Stimulated activated CD4-positive, alpha-beta T cell treated with anti-CD3 and anti-CD28 coated beads, Interleukin-1b, Interleukin-23, amount 100 ng/mL, for 4 hours (primary cell): Measurements from ENCODE around the gene HOXD8.

ENCODE experiments used
- DNase-seq, 2 donors: peaks; one replicate each; pipeline ENCODE4 v3.0.0-alpha.2; 2020; ENCODE audit warnings: low read depth in 2 of 2

The HOXD8 gene

DNA sequence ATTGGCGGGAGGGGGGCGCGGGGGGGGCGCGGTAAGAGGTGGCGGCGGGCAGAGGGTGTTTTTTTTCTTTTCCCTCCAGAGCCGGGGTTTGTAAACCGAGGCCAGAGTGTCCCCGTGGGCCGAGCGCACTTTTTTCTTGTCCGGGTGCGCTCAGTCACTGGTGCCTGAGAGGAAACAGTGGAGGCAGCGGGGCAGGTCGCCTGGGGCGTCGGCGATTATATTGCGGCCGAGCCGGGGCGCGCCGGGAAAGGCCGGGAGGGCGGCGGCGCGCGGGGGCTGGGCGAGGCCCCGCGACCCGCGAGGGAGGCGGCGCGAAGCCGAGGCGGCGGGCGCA lies 275 bp downstream of the HOXD8 start:
- no peak for DNase-seq

DNA sequence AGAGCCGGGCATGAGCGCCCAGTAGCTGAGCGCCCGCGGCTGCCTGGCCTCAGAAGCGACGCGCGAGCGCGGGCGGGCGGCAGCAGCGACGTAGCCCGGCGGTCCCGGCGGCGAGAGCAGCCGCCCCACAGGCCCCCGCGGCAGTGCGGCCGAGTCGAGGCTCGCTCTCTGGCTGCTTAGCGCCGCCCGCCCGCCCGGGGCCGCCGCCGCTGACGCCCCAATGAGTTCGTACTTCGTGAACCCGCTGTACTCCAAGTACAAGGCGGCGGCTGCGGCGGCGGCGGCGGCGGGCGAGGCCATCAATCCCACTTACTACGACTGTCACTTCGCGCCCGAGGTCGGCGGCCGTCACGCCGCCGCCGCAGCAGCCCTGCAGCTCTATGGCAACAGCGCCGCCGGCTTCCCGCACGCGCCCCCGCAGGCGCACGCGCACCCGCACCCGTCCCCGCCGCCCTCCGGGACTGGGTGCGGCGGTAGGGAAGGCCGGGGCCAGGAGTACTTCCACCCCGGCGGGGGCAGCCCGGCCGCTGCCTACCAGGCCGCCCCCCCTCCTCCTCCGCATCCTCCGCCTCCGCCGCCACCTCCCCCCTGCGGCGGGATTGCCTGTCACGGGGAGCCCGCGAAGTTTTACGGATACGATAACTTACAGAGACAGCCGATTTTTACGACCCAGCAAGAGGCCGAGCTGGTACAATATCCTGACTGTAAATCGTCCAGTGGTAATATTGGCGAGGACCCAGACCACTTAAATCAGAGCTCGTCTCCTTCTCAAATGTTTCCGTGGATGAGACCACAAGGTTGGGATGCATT lies 847 bp downstream of the HOXD8 start:
- DNase-seq, result no peak

DNA sequence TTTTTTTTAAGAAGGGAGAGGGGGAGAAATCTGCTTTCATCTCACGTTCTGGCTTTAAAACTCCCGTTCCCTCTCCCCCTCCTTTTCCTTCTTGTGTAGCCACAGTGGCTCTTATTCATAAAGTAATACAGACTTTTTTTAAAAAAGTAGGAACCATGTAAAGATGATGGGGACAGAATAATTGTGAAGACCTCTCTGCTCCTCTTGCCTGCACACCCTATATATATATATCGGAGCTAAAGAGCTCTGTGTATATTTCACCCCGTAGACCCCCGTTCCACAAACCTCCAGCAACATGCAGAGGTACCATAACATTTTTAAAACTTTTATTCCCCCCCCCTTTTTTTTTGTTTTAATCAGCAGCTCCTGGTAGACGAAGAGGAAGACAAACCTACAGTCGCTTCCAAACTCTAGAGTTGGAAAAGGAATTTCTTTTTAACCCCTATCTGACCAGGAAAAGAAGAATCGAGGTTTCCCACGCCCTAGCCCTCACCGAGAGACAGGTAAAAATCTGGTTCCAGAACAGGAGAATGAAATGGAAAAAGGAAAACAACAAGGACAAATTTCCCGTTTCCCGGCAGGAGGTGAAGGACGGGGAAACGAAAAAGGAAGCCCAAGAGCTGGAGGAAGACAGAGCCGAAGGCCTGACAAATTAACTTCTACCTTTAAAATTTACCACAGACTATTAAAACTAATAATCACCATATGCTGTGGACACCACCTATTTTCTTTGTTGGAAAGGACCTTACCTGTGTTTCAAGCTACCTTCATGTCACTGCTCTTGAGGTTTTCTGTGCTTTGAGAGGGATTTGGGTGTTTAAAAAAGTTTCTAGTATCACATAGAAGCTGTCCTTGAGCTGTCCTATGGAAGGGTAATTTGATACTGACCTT lies 1.7 kb downstream of the HOXD8 start:
- DNase-seq, result no peak

GRCh38 chr2:176131848-176132158 lies 2.3 kb downstream of the HOXD8 start:
- DNase-seq, result no peak

DNA sequence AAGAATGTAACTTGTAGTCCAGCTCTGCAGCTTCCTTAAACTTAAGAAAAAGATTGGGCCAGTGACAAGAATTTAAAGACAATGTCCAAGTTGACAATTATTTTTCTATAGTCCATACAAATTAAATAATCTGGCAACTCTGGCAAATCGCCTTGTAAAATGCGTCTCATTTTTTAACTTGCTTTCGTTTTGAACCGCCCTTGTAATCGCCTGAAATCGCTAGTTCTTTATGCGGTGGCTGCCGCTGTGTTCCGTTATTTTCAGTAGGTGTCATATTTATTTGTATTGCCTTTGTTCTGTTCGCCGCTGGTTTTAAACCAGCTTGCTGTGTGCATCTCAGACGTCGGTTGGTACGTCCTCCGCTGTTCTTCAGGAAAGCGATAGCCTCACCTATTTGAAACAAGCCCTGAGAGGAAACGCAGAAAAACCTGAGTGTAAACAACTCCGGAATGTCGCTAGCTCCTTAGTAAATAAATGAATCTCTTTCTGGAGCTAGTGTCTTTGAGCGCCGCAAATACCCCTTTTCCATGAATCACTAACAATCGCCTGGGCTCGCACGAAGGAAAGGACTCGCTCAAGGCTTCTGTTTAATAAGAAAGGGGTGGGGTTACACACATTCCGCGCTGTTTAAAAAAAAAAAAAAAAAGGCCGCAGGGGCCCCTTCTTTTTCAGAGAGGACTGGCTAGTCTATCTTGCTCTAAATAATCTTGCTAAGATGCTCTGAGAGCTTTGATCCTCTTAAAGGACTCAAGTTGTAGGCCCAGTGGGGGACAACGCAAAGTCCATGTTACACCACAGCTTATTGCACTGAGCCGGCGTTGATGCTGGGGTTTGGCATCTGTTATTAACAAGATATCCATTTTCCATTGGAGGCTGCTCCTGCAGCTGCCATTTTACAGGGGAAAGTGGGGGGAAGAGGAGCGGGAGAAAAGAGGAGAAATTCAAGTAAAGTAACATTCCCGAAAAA lies 3.0 kb downstream of the HOXD8 start:
- DNase-seq, result no peak

GRCh38 chr2:176133389-176133788 lies 3.9 kb downstream of the HOXD8 start:
- no peak for DNase-seq

GRCh38 chr2:176134035-176134434 lies 4.5 kb downstream of the HOXD8 start:
- no peak for DNase-seq

- no peak for DNase-seq
These were observed 5.5 kb downstream of the HOXD8 start for GRCh38 chr2:176135035-176135440.

DNA sequence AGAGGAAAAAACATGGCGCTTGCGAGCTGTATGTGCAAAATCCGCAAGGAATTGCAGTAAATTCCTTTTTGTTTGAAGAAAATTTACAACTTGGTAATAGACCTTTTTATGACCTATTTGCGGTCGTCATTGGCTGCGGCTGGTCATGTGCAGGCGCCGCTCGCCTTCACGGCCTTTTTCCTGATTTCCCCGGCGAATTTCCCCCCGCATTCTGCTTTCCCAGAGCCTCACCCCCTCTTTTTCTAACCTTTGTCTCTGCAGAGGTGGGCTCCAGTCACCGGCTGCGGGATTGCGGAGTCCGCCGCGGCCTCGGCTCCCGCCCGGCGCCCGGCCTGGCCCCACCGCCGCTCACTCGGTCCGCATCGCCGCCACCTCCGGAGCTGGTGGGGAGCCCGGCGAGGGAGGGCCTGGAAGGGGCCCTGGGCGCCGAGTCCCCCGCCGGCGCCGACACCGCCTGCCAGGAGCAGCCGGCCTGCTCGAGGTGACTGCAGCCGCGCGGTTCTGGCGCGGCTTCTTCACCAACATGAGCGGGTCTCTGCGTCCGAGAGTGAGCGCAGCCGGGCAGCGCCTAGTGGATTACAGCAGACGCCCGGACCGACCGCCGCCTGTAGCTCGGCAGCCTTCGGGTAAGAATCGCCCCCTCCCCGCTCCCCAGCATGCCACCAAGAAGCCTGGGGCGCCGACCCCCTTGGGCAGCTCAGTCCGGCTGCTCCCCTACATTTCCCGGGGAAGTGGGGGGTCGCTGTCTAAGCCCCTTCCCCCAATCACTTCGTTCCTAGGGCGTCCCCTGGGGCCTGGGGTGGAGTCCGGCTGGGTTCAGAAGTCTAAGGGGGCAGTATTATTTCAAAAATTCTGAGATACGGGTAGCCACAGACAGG lies 7.1 kb downstream of the HOXD8 start:
- no peak for DNase-seq

- no peak for DNase-seq
These were observed 7.7 kb downstream of the HOXD8 start for GRCh38 chr2:176137252-176137580.

DNA sequence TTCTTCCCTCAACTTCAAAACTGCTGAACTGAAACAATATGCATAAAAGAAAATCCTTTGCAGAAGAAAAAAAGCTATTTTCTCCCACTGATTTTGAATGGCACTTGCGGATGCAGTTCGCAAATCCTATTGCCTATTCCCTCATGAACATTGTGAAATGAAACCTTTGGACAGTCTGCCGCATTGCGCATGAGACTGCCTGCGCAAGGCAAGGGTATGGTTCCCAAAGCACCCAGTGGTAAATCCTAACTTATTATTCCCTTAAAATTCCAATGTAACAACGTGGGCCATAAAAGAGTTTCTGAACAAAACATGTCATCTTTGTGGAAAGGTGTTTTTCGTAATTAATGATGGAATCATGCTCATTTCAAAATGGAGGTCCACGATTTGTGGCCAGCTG lies 8.4 kb downstream of the HOXD8 start:
- DNase-seq, result no peak

- no peak for DNase-seq
These were observed 9.0 kb downstream of the HOXD8 start for GRCh38 chr2:176138526-176138922.

GRCh38 chr2:176138923-176139660 lies 9.6 kb downstream of the HOXD8 start:
- no peak for DNase-seq

DNA sequence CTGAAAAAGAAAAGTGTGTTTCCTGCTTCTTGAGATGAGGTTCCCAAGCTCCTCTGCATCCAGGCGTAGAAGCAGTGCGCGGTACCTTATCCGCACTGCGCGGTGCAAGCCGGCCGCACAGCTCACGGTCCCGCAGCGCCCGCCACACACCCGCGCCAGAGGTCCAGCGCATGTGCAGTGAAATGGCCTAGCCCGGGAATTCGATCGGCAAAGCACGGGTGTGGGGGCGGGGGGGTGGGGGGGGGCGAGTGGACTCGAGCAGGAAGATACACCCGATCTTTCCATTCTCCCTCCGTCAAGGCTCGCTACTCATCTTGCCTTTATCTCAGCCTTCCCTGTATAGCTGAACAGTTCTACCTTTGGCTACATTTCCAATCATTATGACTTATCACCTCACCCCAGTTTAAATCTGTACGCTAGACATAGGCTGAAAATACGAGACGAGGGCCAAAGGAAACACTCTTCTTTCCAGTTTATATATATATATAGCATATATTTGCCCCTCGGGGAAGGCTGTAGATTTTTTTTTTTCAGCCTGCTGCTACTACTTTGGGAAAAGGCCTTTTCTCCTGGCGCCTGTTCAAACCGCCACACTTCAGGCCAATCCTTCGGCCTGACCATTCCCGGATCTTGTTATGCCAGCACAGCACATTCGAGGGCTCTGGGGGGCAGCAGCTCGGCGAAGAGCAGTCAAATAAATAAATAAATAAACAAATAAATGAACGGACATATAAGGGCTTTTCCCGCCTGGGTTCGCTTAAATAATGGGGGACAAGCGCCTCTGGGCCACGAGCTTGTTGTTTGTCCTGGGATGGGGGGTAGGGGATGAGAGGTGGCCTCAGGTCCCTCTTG lies 10.4 kb downstream of the HOXD8 start:
- DNase-seq, result no peak

- DNase-seq, result peak; percentile 31 to 61
These were observed 11.2 kb downstream of the HOXD8 start for GRCh38 chr2:176140513-176141317.

GRCh38 chr2:176142281-176142680 lies 12.8 kb downstream of the HOXD8 start:
- DNase-seq, result no peak

DNA sequence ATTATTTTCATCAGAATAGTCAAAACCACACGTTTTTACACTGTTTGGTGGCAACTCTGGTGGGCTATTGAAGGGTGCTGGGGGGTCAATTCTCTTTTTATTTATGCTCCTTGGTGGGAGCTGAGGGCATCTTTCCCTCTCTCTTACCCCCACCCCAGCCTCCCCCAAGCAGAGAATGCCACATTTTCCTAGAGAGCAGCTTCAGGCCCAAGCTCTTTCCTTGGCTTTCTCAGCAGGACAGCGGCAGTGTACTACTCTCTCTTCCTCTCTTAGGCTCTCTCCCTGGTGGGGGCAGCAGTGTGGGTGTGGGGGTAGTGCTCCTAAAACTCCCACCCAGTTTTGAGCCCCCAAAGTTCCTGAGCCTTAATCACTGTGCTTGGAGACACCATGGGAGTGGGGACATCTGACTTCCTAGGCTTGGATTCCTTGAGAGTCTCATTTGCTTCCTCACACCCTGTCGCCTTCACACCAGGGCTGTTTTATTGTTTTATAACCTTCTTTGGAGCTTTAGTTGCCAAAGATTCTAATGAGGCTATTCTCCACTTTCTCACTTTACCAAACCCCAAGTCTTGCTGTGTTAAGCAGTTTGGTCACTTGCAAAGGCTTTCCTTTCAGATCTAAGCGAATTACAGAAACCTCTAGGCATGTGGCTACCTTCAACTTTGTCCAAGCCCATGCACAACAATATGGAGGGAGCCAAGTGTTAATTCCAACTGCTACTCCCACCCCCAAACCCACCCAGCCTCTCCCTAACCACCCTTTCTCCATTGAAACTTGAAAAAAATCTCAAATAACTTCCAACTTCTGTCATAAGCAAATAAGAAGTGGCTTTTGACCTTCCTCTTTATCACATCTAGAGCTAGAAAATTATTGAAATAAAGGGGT lies 15.8 kb downstream of the HOXD8 start:
- DNase-seq, result no peak

DNA sequence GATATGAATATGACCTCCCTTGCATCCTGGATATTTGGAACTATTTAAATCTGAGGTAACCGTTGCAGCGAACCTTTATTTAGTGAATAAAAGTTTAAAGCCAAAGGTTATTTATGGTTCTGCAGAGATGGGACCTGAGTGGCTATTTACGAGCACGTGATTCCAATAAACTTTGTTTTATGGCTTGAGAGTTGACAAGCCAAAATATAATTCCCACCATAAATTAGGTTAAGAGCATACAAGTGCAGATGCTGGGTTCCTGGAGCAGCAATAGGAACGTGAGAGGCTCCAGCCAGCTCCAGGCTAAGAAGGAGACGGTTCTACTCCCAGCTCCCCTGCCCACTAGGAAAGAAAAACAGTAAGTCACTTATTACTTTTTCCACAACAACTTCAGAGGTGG lies 16.6 kb downstream of the HOXD8 start:
- no peak for DNase-seq
